NCI-H2196 (cell line): ENCODE data around the gene CNTNAP5.

Source experiments
- DNase-seq: peaks from one replicate; lab custom pipeline; 2025; ENCODE audit not compliant: unreplicated experiment; lab: John Stamatoyannopoulos, UW

CNTNAP5 gene

DNA sequence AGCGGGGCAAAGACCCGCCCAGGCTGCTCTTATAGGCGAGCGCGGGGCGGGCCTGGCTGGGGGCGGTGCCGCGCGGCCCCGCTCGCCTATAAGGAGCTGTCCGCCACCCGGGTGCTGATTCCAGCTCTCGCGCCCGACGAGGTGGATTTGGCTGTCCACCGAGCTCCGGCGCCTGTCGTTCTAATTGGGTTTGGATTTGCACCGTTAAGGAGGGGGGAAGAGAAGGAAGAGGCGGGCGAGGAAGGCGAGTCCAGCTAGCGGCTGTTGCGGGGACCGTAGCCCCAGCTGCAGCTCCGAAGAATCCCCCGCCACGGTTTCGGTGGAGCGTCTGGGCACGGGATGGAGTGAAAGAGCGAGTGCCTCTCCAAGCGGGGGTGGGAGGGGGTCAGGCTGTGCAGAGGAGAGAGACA is at the start of gene CNTNAP5:
TSS of gene CNTNAP5 (plus strand) at position 117 of the 410 bp plus-strand sequence. CDS start 364 bp downstream, outside the sequence.
- DNase-seq, result peak; percentile 70

DNA sequence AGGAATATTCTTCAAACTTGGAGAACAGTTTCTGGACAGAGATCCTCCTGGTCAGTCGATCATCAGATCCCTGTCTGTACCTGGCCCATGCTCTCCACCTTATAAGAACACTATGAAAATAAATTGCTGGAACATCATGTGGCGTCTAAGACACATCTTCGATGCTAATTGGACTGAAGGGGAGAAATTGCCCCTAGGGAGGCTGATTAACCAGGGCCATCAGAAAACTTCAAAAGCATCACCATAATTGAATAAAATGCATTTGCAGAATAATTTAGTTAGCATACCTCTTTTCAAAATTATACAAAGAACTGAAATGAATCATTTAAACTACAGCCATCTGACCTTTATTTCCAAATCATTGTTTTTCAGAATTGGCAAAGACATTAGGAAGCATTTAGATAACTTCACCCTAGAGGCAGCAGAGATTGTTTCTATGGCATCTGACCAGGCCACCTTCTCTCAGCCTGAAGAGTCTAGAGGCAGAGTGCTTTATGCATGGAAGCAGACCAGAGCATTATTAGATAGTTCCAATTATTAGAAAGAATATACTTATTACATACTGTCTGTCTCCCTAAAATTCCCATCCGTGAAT is 48.9 kb upstream of the CNTNAP5 start:
- no peak for DNase-seq

DNA sequence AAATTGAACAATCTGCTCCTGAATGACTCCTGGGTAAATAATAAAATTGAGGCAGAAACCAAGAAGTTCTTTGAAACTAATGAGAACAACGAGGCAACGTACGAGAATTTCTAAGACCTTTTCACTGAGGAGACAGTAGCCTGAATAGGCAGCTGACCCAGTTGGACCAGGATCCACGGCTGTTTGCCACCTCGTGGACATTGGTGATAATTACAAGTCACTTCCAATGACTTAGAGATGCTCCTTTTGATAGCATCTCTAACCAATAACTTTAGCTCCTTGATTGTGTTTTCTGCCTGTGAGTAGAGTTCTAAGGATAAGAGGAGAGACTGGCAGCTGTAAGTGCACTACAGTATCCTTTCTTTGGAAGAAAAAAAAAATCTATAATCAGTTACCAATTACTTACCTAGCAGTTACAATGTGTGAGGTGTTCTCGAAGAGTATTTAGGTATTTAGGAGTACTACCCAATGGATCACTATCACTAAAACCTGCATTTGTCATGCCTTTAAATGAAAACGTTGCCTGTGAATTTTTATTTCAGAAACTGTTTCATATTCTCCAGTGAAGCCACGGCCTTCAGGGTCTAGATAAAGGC is 31.3 kb upstream of the CNTNAP5 start:
- no peak for DNase-seq

DNA sequence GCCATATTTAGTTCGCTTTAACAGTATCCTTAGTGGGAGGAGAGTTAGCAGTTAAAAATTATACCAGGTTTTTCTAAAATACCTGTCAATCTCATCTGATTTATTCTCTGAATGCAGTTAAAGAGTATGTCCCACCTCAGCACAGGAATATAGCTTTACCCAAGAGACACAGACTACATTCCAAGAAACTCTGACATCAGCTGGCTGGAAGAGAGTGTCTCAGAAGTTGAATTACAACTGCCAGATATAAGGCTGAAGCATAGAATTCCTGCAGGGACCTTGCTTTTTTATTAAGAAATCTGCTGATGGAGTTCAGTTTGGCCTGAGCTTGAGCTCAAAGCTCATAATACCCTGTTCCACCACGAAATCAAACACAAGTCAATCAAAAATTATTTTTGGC is 25.4 kb upstream of the CNTNAP5 start:
- no peak for DNase-seq

DNA sequence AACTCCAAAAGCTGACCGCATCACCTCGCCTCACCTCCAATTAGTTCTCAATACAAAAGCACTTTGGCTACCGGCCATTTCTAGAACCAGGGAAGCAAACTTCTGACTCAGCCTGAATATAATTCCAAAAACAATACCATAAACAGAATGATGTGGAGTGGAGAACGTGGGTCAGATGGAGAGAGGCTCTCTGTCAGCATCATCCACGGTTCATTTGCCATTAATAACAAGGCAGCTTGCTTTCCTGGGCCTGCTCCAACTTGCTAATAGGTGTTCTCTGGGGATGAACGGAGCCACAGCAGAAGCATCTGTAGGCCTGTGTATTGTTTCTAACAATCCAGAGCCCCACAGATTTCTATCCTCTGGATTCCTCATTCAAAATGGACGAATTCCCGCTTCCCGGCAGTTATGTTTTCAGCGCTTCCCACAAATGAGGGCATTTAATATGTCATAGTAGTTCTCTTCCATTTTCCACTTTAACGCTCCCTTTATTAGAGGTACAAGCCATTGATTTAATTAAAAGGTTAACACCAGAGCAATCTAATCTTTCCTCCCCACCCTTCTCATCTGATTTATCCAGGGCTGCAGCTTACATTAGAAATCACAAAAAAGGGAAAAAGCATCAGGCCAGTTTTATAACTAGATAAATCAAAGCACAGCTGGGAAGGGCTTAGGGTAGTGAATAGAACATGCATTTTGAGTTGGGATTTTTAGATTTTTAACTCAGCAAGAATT is 23.2 kb upstream of the CNTNAP5 start:
- peak; percentile 56 for DNase-seq

DNA sequence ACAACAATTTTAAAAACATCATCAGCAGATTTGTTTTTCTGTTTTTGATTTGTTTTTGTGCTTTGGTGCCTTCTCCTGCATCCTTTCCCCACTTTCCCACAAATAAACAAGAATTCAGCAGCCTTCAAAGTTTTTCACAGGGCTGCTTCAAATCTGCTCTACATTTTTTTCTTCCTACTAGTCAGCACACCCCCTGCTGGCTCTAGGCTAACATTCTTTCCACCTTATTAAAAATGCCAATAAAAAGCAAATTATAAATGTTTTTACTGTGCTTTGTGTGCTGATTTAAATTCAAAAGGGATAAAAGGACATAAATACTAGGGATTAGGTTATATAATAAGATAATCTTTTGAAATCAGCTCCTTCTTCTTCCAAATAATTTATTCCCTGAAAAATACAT is 6.2 kb upstream of the CNTNAP5 start:
- no peak for DNase-seq

DNA sequence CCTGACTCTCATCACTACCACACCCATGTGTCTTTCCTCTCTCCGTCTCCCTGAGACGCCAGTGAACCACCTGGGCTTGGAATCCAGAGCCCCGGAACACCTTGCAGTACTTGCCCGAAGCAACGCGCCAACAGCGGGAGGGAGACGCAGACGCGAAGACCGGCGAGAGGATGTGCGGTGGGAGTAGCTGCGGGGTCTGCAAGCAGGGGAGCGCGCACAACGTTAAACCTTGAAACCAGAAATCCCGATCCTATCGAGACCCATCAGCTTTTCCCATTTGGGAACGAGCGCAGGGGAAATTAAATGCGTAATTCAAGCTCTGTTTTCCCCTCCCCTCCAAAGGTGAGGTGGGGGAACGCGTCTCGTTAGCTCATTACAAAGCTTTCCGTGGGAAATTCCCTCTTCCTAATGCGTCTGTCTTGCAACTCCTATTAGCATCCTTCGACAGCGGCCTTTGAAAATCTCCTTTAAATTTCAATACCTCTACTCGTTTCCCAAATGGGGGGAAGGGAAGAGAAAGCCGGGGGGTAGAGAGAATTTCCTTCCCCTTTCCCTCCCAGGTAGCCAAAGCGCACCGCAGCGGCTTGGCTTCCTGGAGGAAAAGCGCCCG is 421 bp upstream of the CNTNAP5 start:
- DNase-seq, result no peak

DNA sequence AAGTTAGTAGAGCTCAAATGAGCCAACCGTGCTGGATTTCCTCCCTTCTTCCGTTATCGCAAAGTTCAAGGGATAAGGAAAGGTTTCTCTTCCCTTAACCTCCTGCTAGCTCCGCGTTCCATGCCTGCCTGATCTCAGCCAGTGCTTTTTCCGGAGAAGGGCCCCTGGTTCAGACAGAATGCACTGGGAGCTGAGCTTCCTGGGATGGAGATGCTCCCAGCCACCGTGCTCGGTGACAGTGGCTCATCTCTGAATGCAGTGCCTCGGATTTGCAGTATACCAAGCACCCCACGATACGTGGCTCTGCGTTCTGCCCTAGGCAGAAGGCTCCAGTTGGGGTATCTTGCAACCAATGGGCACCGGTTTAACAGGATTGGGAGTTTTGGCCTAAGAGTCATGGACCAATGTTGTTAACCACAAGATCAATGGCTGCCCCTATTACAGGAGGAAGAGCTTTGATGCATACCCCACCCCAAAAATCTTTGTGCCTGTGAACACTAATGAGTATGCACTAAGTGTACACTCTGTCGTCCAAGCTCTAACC is 876 bp downstream of the CNTNAP5 start:
- DNase-seq, result no peak

DNA sequence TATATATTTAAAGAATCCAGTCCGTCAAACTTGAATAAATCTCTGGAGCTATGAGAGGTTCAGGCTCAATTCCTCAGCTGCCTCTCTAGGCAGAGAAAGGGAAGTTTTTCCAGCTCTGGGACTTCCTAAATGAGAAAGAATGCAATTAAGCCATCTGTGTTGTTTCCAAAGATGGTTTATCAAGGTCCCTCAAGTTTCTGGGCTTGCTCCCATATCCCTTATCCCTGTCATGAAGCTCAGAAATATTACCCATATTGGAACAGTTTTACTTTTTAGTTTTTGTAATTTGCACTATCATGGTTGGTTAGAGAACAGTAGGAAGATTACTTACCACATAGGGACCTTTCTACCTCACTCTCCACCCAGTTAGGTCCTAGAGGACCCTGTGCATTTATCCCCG is 1.4 kb downstream of the CNTNAP5 start:
- DNase-seq, result no peak

DNA sequence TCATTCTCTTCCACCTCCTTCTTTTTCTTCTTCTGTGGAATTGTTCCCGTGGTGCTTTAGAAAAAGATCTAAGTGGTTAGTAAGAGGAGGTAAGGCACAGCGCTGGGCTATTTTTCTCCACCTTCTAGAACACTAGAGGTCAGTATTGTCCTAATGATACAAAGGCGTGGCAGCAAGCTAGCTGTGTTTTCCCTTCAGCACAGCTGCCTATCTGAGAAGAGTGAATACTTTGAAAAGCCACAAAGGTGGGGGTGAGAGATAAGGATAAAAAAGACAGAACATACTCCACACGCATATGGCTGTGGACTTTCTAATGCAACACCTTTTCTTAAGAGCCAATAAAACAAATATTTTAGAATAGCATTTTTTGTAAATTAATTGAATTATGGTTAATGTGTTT is 2.1 kb downstream of the CNTNAP5 start:
- peak; percentile 90 for DNase-seq

DNA sequence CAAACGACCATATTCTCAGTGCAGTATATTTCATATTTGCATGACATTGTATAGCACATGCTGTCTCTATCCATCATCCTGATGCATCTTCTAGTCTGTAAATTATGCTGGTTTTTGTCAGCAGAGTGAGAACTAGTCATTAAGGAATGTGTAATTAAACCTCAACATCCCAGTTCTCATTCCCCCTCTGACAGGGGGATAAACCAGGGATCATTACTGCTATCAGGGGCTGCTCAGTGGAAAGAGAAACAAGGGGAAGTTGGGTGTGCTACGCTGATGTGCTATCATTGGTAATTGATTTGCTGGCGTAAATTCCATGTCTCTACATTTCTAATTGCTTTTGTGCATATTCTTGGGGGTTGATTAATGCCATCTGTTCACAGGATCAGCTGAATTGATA is 7.7 kb downstream of the CNTNAP5 start:
- DNase-seq, result no peak

DNA sequence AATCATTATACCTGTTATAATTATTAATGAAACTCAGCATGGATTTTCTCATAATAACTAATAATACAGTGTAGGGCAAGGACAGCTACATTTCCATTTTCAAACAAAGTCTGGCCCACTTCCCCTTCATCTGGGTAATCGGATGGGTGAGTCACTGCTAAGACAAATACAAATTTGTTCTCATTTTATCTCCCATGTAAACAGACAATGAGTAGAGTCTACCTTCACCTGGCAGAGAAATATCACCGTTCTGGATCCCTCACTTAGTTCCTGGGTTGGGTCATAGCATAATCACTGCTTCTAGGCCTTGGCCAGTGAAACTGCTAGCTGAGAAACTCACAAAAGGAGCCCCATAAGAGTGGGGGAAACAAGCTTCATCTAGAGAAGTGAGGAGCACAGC is 9.2 kb downstream of the CNTNAP5 start:
- DNase-seq, result peak; percentile 50

DNA sequence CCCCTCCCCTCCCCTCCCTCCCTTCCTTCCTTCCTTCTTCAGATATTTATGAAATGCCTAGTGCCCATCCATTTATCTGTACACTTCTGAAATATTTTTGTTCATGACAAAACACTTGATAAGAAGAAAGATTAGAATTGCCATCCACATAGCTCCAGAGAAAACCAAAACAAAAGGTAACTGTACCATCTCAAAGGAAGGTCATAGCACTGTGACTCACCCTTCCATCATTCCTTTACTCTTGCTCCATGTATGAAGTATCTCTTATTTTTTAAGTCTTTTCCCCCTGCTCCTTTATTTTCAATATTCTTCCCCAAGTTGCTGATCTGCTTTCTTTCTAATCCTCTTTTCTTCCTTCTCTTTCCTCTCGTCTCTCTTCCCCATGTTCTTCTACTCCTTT is 9.9 kb downstream of the CNTNAP5 start:
- DNase-seq, result no peak

DNA sequence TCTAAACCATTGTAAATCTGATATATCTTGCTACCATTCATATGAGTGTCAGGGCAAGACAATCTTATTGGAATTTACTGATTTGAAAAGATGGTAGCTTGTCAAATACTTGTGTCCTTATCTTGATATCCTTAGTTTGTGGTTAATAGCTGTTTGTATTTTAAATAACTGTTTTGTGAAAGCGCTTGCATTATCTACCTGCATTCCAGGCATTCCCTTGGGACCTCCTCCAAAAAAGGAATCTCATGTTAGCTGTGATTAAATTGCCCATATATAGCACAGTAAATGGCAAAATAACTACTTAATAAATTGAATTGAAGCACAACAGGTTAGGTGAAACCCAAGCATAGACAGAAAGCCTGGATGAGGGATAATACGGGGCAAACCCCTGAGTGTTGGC is 13.9 kb downstream of the CNTNAP5 start:
- no peak for DNase-seq

DNA sequence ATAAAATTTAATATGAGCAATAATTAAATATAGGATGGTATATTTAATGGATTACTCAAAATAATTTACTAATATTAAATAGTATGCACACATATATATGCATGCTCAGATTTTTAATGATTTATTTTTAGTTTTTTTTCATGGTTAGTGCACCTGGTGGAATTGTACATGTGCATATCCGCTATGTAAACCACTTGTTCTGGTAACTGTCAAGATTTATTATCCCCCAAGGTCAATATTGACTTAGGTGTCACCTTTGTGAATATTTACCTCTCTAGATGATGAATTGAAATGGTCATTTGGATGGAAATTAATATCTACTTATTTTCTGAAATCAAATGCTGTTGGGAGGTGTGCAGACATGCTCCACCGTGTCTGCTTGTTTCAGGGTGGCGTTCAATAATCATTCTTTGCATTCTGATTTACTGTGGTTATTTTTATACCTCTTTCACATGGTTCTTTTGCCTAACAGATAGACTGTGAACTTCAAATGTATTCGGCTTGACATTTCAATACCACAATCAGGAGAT is 14.7 kb downstream of the CNTNAP5 start:
- DNase-seq, result peak; percentile 65

DNA sequence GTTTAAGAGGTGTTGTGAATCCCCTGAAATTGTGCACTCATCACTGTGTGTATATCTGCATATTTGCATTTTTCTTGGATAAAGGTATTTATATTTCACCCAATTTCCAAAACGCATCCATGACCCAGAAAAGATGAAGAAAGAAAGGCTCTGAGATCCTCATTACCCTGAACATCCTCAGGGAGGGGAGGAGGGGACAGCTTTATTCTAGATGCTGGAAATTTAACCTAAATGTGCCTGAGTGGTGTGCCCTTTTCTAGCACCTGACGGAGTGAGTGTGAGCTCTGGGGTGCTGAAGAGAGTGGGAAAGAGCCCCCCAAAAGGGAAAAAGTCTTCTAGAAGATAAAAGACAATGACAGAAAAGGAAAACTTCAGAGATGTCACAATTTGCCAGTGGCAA is 20.8 kb downstream of the CNTNAP5 start:
- DNase-seq, result no peak

DNA sequence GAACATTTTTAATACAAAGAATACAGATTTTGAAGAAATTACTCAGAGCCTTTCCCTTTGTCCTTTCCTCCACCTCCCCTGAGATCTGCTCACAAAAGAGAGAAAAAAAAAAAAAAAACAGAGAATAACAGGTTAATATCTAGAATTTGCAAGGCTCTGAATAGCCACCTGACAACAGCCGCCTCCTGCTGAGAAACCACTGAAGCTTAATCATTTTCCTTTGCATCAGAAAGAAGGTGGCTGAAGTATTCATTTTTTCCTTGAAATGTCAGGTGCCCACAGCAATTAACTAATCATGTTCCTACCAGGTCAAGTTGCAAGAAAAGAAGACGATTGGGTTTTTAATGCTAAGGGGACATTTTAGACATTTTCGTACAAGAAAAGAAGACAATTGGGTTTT is 21.2 kb downstream of the CNTNAP5 start:
- DNase-seq, result no peak

DNA sequence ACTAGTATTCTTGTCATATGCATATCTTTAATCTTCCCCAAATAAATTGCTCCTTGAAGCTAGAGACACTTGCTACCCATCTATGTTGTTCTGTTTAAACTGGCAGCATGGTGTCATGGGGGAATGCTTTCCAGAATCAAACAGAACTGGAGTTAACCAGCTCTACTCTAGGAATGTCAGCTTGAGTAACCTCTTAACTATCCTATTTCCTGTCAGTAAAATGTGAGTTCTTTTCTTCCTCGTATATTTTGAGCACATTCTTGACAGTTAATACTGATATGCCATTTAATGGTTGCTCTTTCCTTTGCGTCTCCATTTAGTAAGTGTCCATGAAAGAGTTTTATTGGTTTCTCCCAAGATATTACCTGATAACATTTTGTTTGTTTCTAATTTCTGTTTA is 23.0 kb downstream of the CNTNAP5 start:
- no peak for DNase-seq

DNA sequence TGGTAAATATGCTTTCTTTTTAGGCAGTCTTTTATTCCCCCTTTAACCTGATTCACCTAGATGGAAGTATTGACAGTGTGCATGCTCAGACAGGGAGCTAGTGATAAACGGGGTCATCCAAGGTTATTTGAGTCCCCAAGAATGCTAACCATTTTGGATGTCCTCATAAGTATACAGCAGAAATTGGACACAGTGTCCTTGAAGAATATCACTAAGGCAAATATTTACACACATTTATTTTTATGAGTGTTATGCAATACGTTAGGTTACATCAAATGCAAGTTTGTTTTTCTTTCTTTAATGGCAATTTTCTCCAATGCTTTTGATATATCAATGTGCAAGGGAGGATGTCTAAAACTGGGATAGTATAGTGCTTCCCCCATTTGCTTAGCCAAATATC is 23.6 kb downstream of the CNTNAP5 start:
- DNase-seq, result no peak

DNA sequence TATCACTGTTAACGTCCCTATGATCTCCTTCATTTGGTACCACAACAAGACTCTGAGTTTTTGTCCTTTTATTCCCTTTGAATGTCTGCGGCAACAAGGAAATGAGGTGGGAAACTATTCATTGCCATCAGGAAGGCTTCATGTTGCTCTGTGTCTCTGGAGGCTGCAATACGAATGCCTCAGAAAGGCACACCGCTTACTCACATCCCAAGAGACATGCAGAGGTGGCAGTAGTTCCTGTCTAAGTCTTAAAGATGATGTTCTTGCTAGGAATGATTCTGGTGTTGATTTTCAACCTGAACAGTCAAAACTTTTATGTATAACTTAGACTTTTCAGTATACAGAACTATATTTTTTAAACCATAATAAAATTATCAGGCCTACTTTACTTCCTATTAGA is 24.0 kb downstream of the CNTNAP5 start:
- DNase-seq, result no peak

DNA sequence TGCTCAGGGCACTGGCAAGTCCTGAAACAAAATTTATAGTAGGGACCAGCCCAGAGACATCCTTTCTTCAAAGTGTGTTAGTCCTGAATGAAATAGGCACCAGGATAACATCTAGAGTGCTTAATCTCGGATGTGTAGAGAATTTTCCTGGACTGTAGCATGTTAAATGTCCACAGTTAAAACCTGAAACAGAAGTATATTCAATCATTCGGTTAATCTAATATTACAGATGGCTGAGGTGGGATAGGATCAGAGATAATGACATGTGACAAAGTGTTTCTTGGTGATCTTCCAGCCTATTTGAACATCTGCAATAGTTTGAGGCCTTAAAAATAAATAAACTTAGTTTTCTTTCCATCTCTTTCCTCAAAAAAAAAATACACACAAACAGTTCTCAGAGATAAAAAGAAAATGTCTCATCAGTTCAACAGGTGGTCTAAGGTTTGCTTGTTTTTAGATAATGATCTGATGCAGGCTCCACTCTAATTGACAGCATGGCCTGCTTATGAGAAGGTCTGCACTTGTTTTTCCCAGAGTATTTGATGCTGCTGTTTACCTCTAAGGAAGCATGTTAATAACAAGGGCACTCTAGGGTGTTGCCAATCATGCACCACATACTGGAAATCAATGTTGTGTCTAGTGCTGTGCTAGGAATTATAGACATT is 25.9 kb downstream of the CNTNAP5 start:
- DNase-seq, result no peak
